HUES48 (cell line): ENCODE data around the gene TTC21A.

ENCODE experiments used
- H3K27ac ChIP-seq: one replicate; pipeline ENCODE4 v1.7.0; 2013; ENCODE audit warnings: low read depth, low read length, inconsistent platforms
- H3K27me3 ChIP-seq: 2 replicates; pipeline ENCODE4 v1.6.1; 2013; ENCODE audit warnings: mild to moderate bottlenecking, low read length; ENCODE audit not compliant: control insufficient read depth, insufficient read depth
- H3K36me3 ChIP-seq: 2 replicates; pipeline ENCODE4 v1.6.1; 2013; ENCODE audit warnings: low read length; ENCODE audit not compliant: control insufficient read depth, insufficient read depth
- H3K4me1 ChIP-seq: 2 replicates; pipeline ENCODE4 v1.6.1; 2013; ENCODE audit warnings: mild to moderate bottlenecking, low read length; ENCODE audit not compliant: control insufficient read depth, insufficient read depth
- H3K4me3 ChIP-seq: 2 replicates; pipeline ENCODE4 v1.5.1; 2013; ENCODE audit warnings: mild to moderate bottlenecking, low read depth, low read length
- H3K9ac ChIP-seq: 2 replicates; pipeline ENCODE4 v1.6.1; 2013; ENCODE audit warnings: mild to moderate bottlenecking, low read depth, low read length, moderate library complexity
- H3K9me3 ChIP-seq: 2 replicates; pipeline ENCODE4 v1.6.1; 2013; ENCODE audit warnings: low read length; ENCODE audit not compliant: control insufficient read depth, insufficient read depth

TTC21A gene

GRCh38 chr3:39118931-39119660 lies 11.6 kb downstream of the TTC21A start:
- Histone ChIP-seq H3K9me3 (no peaks in the 10 kb centered on the region), H3K27me3 (no peaks in the 10 kb centered on the region), H3K36me3 (no peaks in the 10 kb centered on the region), H3K4me1 (no peaks in the 10 kb centered on the region), H3K27ac (no peak overlapping the region), H3K9ac (no peak overlapping the region), H3K4me3 (no peak overlapping the region)

- no peak overlapping the region for H3K27ac ChIP-seq
- H3K9ac ChIP-seq: no peak overlapping the region
- no peaks in the 10 kb centered on the region for H3K4me1 ChIP-seq
- H3K36me3 ChIP-seq: no peaks in the 10 kb centered on the region
- no peaks in the 10 kb centered on the region for H3K27me3 ChIP-seq
- no peaks in the 10 kb centered on the region for H3K9me3 ChIP-seq
- no peak overlapping the region for H3K4me3 ChIP-seq
These were observed 14.1 kb downstream of the TTC21A start for GRCh38 chr3:39121621-39122020.

GRCh38 chr3:39122813-39123212 lies 15.3 kb downstream of the TTC21A start:
- no peaks in the 10 kb centered on the region for H3K4me1 ChIP-seq
- no peak overlapping the region for H3K27ac ChIP-seq

GRCh38 chr3:39124876-39125840 lies 17.7 kb downstream of the TTC21A start:
- Histone ChIP-seq H3K27me3 (no peaks in the 10 kb centered on the region), H3K27ac (no peak overlapping the region), H3K4me3 (no peak overlapping the region), H3K9me3 (no peaks in the 10 kb centered on the region), H3K9ac (no peak overlapping the region), H3K36me3 (no peaks in the 10 kb centered on the region), H3K4me1 (no peaks in the 10 kb centered on the region)

More at GRCh38 chr3:39122813-39123212, 15.3 kb downstream of the TTC21A start:
- Histone ChIP-seq H3K9me3 (no peaks in the 10 kb centered on the region), H3K27me3 (no peaks in the 10 kb centered on the region), H3K9ac (no peak overlapping the region), H3K36me3 (no peaks in the 10 kb centered on the region), H3K4me3 (no peak overlapping the region)

GRCh38 chr3:39125841-39126500 lies 18.5 kb downstream of the TTC21A start:
- H3K4me1 ChIP-seq: no peaks in the 10 kb centered on the region
- no peaks in the 10 kb centered on the region for H3K36me3 ChIP-seq
- H3K4me3 ChIP-seq: no peak overlapping the region
- H3K27me3 ChIP-seq: no peaks in the 10 kb centered on the region
- H3K9ac ChIP-seq: no peak overlapping the region
- no peaks in the 10 kb centered on the region for H3K9me3 ChIP-seq
- H3K27ac ChIP-seq: no peak overlapping the region

- Histone ChIP-seq H3K4me3 (no peak overlapping the region), H3K9ac (no peak overlapping the region), H3K4me1 (no peaks in the 10 kb centered on the region)
These were observed 19.1 kb downstream of the TTC21A start for GRCh38 chr3:39126532-39127071.

GRCh38 chr3:39127269-39127907 lies 19.9 kb downstream of the TTC21A start:
- no peaks in the 10 kb centered on the region for H3K36me3 ChIP-seq
- no peaks in the 10 kb centered on the region for H3K9me3 ChIP-seq
- H3K27me3 ChIP-seq: no peaks in the 10 kb centered on the region
- no peak overlapping the region for H3K9ac ChIP-seq
- H3K4me1 ChIP-seq: no peaks in the 10 kb centered on the region
- H3K4me3 ChIP-seq: no peak overlapping the region
- H3K27ac ChIP-seq: no peak overlapping the region

More at GRCh38 chr3:39126532-39127071, 19.1 kb downstream of the TTC21A start:
- Histone ChIP-seq H3K27me3 (no peaks in the 10 kb centered on the region), H3K27ac (no peak overlapping the region), H3K36me3 (no peaks in the 10 kb centered on the region), H3K9me3 (no peaks in the 10 kb centered on the region)

GRCh38 chr3:39127908-39128304 lies 20.4 kb downstream of the TTC21A start:
- H3K27me3 ChIP-seq: no peaks in the 10 kb centered on the region
- no peaks in the 10 kb centered on the region for H3K36me3 ChIP-seq
- no peaks in the 10 kb centered on the region for H3K9me3 ChIP-seq
- H3K9ac ChIP-seq: no peak overlapping the region
- no peak overlapping the region for H3K27ac ChIP-seq
- H3K4me3 ChIP-seq: no peak overlapping the region
- no peaks in the 10 kb centered on the region for H3K4me1 ChIP-seq

GRCh38 chr3:39128951-39129350 lies 21.5 kb downstream of the TTC21A start:
- no peak overlapping the region for H3K27ac ChIP-seq
- H3K4me3 ChIP-seq: no peak overlapping the region
- no peak overlapping the region for H3K9ac ChIP-seq
- no peaks in the 10 kb centered on the region for H3K9me3 ChIP-seq
- H3K4me1 ChIP-seq: no peaks in the 10 kb centered on the region
- no peaks in the 10 kb centered on the region for H3K36me3 ChIP-seq
- no peaks in the 10 kb centered on the region for H3K27me3 ChIP-seq

GRCh38 chr3:39130026-39130425 lies 22.5 kb downstream of the TTC21A start:
- Histone ChIP-seq H3K9me3 (no peaks in the 10 kb centered on the region), H3K4me1 (no peaks in the 10 kb centered on the region), H3K27ac (no peak overlapping the region), H3K36me3 (no peaks in the 10 kb centered on the region), H3K27me3 (no peaks in the 10 kb centered on the region), H3K9ac (no peak overlapping the region), H3K4me3 (no peak overlapping the region)
